GM12878 (cell line): Measurements from ENCODE around the gene BTF3. TPM values are rescaled to one million over a fixed set of nuclear protein-coding genes. Genes with fewer than 3 reads are reported as not detected.

Experiments
- CHD1 ChIP-seq: IDR thresholded peaks from 2 replicates; pipeline ENCODE4 v1.6.1; 2012; ENCODE audit warnings: low read depth, low read length, improper control_type of control experiment
- NFXL1 ChIP-seq: fragments of 450-650 bp; IDR thresholded peaks from 2 replicates; pipeline ENCODE4 v1.6.1; 2017; ENCODE audit warnings: antibody characterized with exemption, mild to moderate bottlenecking, borderline replicate concordance
- NFYB ChIP-seq: IDR thresholded peaks from 2 replicates; pipeline ENCODE4 v1.6.1; 2011; ENCODE audit warnings: low read depth, mild to moderate bottlenecking, low read length, improper control_type of control experiment, moderate library complexity; ENCODE audit not compliant: insufficient read depth
- NR2C2 ChIP-seq: IDR thresholded peaks from 2 replicates; pipeline ENCODE4 v1.6.1; 2011; ENCODE audit warnings: borderline replicate concordance, low read depth; ENCODE audit not compliant: control insufficient read depth, insufficient read length
- RUNX3 ChIP-seq: IDR thresholded peaks from 2 replicates; pipeline ENCODE4 v1.6.1; 2012; ENCODE audit warnings: low read length, inconsistent platforms
- SUPT20H ChIP-seq: IDR thresholded peaks from 2 replicates; pipeline ENCODE4 v1.6.1; 2011; ENCODE audit warnings: low read depth, mild to moderate bottlenecking, low read length, moderate library complexity, borderline replicate concordance; ENCODE audit not compliant: control insufficient read depth
- TCF3 ChIP-seq: IDR thresholded peaks from 2 replicates; pipeline ENCODE4 v1.6.1; 2012; ENCODE audit warnings: low read depth, mild to moderate bottlenecking, low read length, borderline replicate concordance; ENCODE audit not compliant: insufficient read depth
- USF1 ChIP-seq: IDR thresholded peaks from 2 replicates; pipeline ENCODE4 v1.6.1; 2011; ENCODE audit warnings: borderline replicate concordance, low read depth, mild to moderate bottlenecking, moderate library complexity, mixed read lengths, low read length; ENCODE audit not compliant: insufficient read depth; ENCODE audit errors: extremely low read length
- ZBED1 ChIP-seq: IDR thresholded peaks from 2 replicates; pipeline ENCODE4 v1.6.1; 2016; ENCODE audit warnings: borderline replicate concordance
- polyA plus RNA-seq, 11 experiments: library from polyadenylated mRNA; depleted of rRNA in 4 of 11; unstranded in 6 of 11; stranded (reverse) in 5 of 11; fragments of >200 nt; fragmentation: Nextera tagmentation in 4 of 11; fragmentation: Illumina TruSeq in 1 of 11; extraction: Ambion mirVana in 4 of 11; extraction: Trizol in 1 of 11; gene quantifications; 1 replicate in 1 of 11; 2 replicates in 10 of 11; pipeline versions ENCODE4 v1.2.1 to v1.2.3, GENCODE V29; 2011 to 2016; ENCODE audit warnings: inconsistent platforms in 2 of 11, missing spikeins in 2 of 11, low read depth in 1 of 11
- total RNA-seq, 4 experiments: library from RNA; depleted of rRNA in 3 of 4; stranded (reverse); fragments of >200 nt in 3 of 4; fragmentation: Illumina TruSeq in 1 of 4; extraction: Trizol in 1 of 4; gene quantifications; 2 replicates each; pipeline versions ENCODE4 v1.2.1 to v1.2.3, GENCODE V29; 2013 to 2021
- TF ChIP-seq, protein P1 (sequence below): IDR thresholded peaks from 2 replicates; pipeline ENCODE4 v1.6.1; 2012; ENCODE audit warnings: mild to moderate bottlenecking, low read depth, low read length

BTF3 gene
- total and polyA plus RNA-seq, 10 of the 15 experiments (the other 5 are each of a cell fraction or from before 2014, with no cell fraction given), result 492 to 1,650 (median 904) TPM

GRCh38 chr5:73472116-73472515 lies 26.1 kb upstream of the BTF3 start (continued):
- TF ChIP-seq USF1 (no peak), ZBED1 (no peak), NR2C2 (no peak), TCF3 (no peak), NFXL1 (no peak), NFYB (no peak), SUPT20H (no peak), RUNX3 (no peak), CHD1 (no peak)
- TF ChIP-seq, protein P1, sequence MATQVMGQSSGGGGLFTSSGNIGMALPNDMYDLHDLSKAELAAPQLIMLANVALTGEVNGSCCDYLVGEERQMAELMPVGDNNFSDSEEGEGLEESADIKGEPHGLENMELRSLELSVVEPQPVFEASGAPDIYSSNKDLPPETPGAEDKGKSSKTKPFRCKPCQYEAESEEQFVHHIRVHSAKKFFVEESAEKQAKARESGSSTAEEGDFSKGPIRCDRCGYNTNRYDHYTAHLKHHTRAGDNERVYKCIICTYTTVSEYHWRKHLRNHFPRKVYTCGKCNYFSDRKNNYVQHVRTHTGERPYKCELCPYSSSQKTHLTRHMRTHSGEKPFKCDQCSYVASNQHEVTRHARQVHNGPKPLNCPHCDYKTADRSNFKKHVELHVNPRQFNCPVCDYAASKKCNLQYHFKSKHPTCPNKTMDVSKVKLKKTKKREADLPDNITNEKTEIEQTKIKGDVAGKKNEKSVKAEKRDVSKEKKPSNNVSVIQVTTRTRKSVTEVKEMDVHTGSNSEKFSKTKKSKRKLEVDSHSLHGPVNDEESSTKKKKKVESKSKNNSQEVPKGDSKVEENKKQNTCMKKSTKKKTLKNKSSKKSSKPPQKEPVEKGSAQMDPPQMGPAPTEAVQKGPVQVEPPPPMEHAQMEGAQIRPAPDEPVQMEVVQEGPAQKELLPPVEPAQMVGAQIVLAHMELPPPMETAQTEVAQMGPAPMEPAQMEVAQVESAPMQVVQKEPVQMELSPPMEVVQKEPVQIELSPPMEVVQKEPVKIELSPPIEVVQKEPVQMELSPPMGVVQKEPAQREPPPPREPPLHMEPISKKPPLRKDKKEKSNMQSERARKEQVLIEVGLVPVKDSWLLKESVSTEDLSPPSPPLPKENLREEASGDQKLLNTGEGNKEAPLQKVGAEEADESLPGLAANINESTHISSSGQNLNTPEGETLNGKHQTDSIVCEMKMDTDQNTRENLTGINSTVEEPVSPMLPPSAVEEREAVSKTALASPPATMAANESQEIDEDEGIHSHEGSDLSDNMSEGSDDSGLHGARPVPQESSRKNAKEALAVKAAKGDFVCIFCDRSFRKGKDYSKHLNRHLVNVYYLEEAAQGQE, result no peak
